ENCODE results near the gene SC5D. TPM values are rescaled to one million over a fixed set of nuclear protein-coding genes. Genes with fewer than 3 reads are reported as not detected.

SC5D gene
- polyA plus RNA-seq, 1 donor from 2014 or later: 75.7 TPM

DNA sequence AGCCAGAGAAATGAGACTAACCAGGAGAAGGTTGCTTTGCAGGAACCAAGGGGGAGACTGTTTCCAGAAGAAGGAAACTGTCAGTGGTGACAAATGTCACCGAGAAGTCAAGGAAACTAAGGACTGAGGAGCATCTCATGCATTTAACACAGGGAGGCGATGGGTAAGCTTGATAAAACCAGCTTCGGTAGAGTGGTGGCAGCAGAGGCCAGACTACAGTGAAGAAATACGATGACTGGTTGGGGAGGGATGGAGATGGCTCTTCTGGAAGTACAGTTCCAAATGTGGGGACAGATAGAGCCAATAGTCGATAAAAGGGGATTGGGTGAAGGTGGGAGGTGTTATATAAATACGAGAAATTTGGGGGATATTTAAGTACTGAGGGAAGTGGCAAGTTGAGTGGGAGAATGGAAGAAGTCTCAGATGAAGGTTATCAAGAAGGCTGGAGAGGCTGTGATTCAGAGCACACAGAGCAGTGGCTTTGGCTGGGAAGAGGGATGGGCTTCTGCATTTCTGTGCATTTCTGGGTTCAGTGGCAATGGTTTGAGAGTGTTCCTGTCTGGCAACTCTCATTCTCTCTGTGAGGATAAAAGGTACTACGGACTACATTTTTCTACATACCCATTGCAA lies 29.2 kb downstream of the SC5D start:
- H2AFZ ChIP-seq (ENCODE audit: low read depth, low read length): no peak overlapping the region
- no peaks in the 10 kb centered on the region for H3F3A ChIP-seq (ENCODE audit: insufficient read depth, low read length, poor library complexity, severe bottlenecking)
- H3K9ac ChIP-seq (ENCODE audit: low read length): no peak overlapping the region
- no peaks in the 10 kb centered on the region for H4K20me1 ChIP-seq (ENCODE audit: insufficient read depth)
- no peaks in the 10 kb centered on the region for H3K9me3 ChIP-seq (ENCODE audit: low read length)
- no peaks in the 10 kb centered on the region for H3K9me2 ChIP-seq (ENCODE audit: insufficient read depth, low read length)
- no peaks in the 10 kb centered on the region for H3K36me3 ChIP-seq (ENCODE audit: insufficient read depth, low read length)
- H3K27me3 ChIP-seq (ENCODE audit: insufficient read depth, low read depth, low read length): no peaks in the 10 kb centered on the region
- no peak overlapping the region for H3K4me2 ChIP-seq (ENCODE audit: low read length)
- H3K4me3 ChIP-seq (ENCODE audit: low read length): no peak overlapping the region
- TF ChIP-seq MXI1 (conservative IDR thresholded peaks at IDR 0.05; ENCODE audit: poor library complexity, severe bottlenecking) (no peak), POLR2AphosphoS5 (IDR thresholded peaks at IDR 0.05) (no peak), EP300 (conservative IDR thresholded peaks at IDR 0.05; ENCODE audit: poor library complexity, severe bottlenecking) (no peak), RAD21 (conservative IDR thresholded peaks at IDR 0.05) (peak; percentile 32), SMC3 (conservative IDR thresholded peaks at IDR 0.05; ENCODE audit: poor library complexity) (peak; percentile 31), TAF1 (IDR thresholded peaks at IDR 0.05; ENCODE audit: low read depth) (no peak), EZH2 (IDR thresholded peaks at IDR 0.05; ENCODE audit: borderline replicate concordance, insufficient read depth, low read length, poor library complexity, severe bottlenecking) (no peak)
- TF ChIP-seq, protein P1, sequence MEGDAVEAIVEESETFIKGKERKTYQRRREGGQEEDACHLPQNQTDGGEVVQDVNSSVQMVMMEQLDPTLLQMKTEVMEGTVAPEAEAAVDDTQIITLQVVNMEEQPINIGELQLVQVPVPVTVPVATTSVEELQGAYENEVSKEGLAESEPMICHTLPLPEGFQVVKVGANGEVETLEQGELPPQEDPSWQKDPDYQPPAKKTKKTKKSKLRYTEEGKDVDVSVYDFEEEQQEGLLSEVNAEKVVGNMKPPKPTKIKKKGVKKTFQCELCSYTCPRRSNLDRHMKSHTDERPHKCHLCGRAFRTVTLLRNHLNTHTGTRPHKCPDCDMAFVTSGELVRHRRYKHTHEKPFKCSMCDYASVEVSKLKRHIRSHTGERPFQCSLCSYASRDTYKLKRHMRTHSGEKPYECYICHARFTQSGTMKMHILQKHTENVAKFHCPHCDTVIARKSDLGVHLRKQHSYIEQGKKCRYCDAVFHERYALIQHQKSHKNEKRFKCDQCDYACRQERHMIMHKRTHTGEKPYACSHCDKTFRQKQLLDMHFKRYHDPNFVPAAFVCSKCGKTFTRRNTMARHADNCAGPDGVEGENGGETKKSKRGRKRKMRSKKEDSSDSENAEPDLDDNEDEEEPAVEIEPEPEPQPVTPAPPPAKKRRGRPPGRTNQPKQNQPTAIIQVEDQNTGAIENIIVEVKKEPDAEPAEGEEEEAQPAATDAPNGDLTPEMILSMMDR (IDR thresholded peaks at IDR 0.05; ENCODE audit: poor library complexity, severe bottlenecking): no peak
- TF ChIP-seq, protein P2, sequence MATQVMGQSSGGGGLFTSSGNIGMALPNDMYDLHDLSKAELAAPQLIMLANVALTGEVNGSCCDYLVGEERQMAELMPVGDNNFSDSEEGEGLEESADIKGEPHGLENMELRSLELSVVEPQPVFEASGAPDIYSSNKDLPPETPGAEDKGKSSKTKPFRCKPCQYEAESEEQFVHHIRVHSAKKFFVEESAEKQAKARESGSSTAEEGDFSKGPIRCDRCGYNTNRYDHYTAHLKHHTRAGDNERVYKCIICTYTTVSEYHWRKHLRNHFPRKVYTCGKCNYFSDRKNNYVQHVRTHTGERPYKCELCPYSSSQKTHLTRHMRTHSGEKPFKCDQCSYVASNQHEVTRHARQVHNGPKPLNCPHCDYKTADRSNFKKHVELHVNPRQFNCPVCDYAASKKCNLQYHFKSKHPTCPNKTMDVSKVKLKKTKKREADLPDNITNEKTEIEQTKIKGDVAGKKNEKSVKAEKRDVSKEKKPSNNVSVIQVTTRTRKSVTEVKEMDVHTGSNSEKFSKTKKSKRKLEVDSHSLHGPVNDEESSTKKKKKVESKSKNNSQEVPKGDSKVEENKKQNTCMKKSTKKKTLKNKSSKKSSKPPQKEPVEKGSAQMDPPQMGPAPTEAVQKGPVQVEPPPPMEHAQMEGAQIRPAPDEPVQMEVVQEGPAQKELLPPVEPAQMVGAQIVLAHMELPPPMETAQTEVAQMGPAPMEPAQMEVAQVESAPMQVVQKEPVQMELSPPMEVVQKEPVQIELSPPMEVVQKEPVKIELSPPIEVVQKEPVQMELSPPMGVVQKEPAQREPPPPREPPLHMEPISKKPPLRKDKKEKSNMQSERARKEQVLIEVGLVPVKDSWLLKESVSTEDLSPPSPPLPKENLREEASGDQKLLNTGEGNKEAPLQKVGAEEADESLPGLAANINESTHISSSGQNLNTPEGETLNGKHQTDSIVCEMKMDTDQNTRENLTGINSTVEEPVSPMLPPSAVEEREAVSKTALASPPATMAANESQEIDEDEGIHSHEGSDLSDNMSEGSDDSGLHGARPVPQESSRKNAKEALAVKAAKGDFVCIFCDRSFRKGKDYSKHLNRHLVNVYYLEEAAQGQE (IDR thresholded peaks at IDR 0.05; ENCODE audit: borderline replicate concordance): no peak
- H3K79me2 ChIP-seq (replicated peaks; ENCODE audit: insufficient read depth, low read length): no peaks in the 10 kb centered on the region
- no peak overlapping the region for H3K27ac ChIP-seq (ENCODE audit: low read length)

DNA sequence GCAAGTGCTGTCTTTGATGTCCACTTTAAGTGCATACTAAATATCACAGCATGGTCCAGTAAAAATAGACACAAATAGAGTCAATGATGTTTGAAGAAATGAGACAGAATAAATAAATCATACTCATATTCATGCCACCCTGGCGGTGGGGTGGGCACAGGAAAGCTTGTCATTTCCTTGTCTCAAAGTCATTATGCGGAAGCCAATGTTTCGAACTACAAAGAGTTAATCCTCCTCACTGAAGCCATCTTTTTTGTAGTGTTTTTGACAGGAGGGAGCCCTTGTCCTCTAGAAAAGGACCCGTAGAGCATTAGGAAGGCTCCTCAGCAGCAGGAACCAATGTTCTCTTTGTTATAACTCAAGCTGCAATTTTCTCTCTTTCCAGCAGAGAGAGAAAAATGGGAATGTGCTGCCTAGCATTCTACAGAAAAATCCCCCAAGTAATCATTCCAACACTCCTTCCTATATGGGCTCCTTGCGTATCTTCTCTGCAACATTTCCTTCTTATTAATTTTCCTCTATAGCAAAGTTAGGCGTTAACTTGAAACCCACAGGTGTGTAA lies 30.6 kb downstream of the SC5D start:
- H3K27ac ChIP-seq (ENCODE audit: low read length): no peak overlapping the region
- H3F3A ChIP-seq (ENCODE audit: insufficient read depth, low read length, poor library complexity, severe bottlenecking): no peaks in the 10 kb centered on the region
- no peaks in the 10 kb centered on the region for H3K36me3 ChIP-seq (ENCODE audit: insufficient read depth, low read length)
- H3K4me2 ChIP-seq (ENCODE audit: low read length): no peak overlapping the region
- no peak overlapping the region for H3K9ac ChIP-seq (ENCODE audit: low read length)
- H3K4me3 ChIP-seq (ENCODE audit: low read length): no peak overlapping the region
- H3K27me3 ChIP-seq (ENCODE audit: insufficient read depth, low read depth, low read length): no peaks in the 10 kb centered on the region
- no peaks in the 10 kb centered on the region for H3K9me2 ChIP-seq (ENCODE audit: insufficient read depth, low read length)
- no peaks in the 10 kb centered on the region for H4K20me1 ChIP-seq (ENCODE audit: insufficient read depth)
- H2AFZ ChIP-seq (ENCODE audit: low read depth, low read length): no peak overlapping the region
- no peaks in the 10 kb centered on the region for H3K9me3 ChIP-seq (ENCODE audit: low read length)
- no peaks in the 10 kb centered on the region for H3K79me2 ChIP-seq (replicated peaks; ENCODE audit: insufficient read depth, low read length)
- TF ChIP-seq RAD21 (conservative IDR thresholded peaks at IDR 0.05): peak; percentile 27
- no peak for TF ChIP-seq MXI1 (conservative IDR thresholded peaks at IDR 0.05; ENCODE audit: poor library complexity, severe bottlenecking)
- TF ChIP-seq, protein P1 (IDR thresholded peaks at IDR 0.05; ENCODE audit: poor library complexity, severe bottlenecking): peak; percentile 46
- TF ChIP-seq SMC3 (conservative IDR thresholded peaks at IDR 0.05; ENCODE audit: poor library complexity): peak; percentile 37
- no peak for TF ChIP-seq TAF1 (IDR thresholded peaks at IDR 0.05; ENCODE audit: low read depth)
- TF ChIP-seq EZH2 (IDR thresholded peaks at IDR 0.05; ENCODE audit: borderline replicate concordance, insufficient read depth, low read length, poor library complexity, severe bottlenecking): no peak
- TF ChIP-seq POLR2AphosphoS5 (IDR thresholded peaks at IDR 0.05): no peak
- TF ChIP-seq, protein P2 (IDR thresholded peaks at IDR 0.05; ENCODE audit: borderline replicate concordance): no peak
